ENCODE measurements around the gene EHBP1. TPM values are rescaled to one million over a fixed set of nuclear protein-coding genes. Genes with fewer than 3 reads are reported as not detected.

Gene EHBP1
- total and polyA plus RNA-seq, 2 donors (not counting 3 experiments of a cell fraction or from before 2014, with no cell fraction given): 8.4 to 34.8 TPM

GRCh38 chr2:62785216-62785615 is 79.7 kb downstream of the EHBP1 start:
- Histone ChIP-seq H3K4me2 (ENCODE audit: insufficient read depth, low read length) (no peak overlapping the region), H3K27me3 (ENCODE audit: control insufficient read depth in 2 of 2, insufficient read depth in 2 of 2, low read length in 2 of 2) (no peaks in the 10 kb centered on the region), H3K36me3 (ENCODE audit: control insufficient read depth in 2 of 2, extremely low read depth in 1 of 2, insufficient read depth in 2 of 2, low read length in 2 of 2) (no peaks in the 10 kb centered on the region), H3K4me3 (replicated peaks in 1 of 3; ENCODE audit: insufficient read depth in 1 of 3, low read depth in 1 of 3, low read length in 3 of 3) (no peak overlapping the region), H3K79me2 (ENCODE audit: control insufficient read depth, insufficient read depth, low read length) (no peaks in the 10 kb centered on the region), H3K9me3 (replicated peaks; ENCODE audit: control insufficient read depth, insufficient read depth, low read length) (no peaks in the 10 kb centered on the region), H3K4me1 (ENCODE audit: control insufficient read depth, extremely low read depth, insufficient read depth, low read length) (peaks cover 4% of the 10 kb centered on the region), H3K9me1 (replicated peaks; ENCODE audit: control insufficient read depth, extremely low read depth, insufficient read depth, low read length) (no peaks in the 10 kb centered on the region), H2AFZ (ENCODE audit: low read depth, low read length) (no peak overlapping the region), H3K27ac (ENCODE audit: insufficient read depth, low read depth, low read length) (no peak overlapping the region), H3K9ac (replicated peaks; ENCODE audit: extremely low read depth, insufficient read depth, low read length) (no peak overlapping the region), H4K20me1 (replicated peaks; ENCODE audit: control insufficient read depth, extremely low read depth, insufficient read depth, low read length) (no peaks in the 10 kb centered on the region)
- no TSS peak for BruUV-seq (replicated peaks)
- POLR2A ChIA-PET: no interaction called here
- CTCF ChIA-PET: interaction anchor here (1.2 to 1.7 kb wide), 2 partner anchors 11 to 640 kb away, joined by 3 to 9 read pairs; no protein-coding TSS in a partner anchor
- peak; percentile 9 for DNase-seq (ENCODE audit: low read depth, low spot score)
- intact Hi-C loops (cut with micrococcal nuclease): loop anchor here (5.0 kb wide), 2 partner anchors 757 to 802 kb away; partner anchors contain the start of genes MDH1 and WDPCP
- dilution Hi-C loops (cut with MboI; ENCODE audit: extremely low pct_ligation_motif_present, low sequenced_read_pairs): no loop called here
- no peak for TF ChIP-seq MAX (IDR thresholded peaks at IDR 0.05; ENCODE audit: insufficient read depth, insufficient read length)
- TF ChIP-seq MYC (IDR thresholded peaks at IDR 0.05; ENCODE audit: low read depth, low read length): no peak
- TF ChIP-seq EZH2 (IDR thresholded peaks at IDR 0.05; ENCODE audit: borderline replicate concordance, low read depth, low read length, severe bottlenecking): no peak
- TF ChIP-seq GATA2 (IDR thresholded peaks at IDR 0.05; ENCODE audit: insufficient read depth, insufficient read length, low read depth, low read length): no peak
- TF ChIP-seq JUN (IDR thresholded peaks at IDR 0.05; ENCODE audit: borderline replicate concordance, insufficient read depth, insufficient read length, low read depth): no peak
- peak; percentile 47 for FAIRE-seq

GRCh38 chr2:62785810-62786597 is 80.5 kb downstream of the EHBP1 start:
- no TSS peak for BruUV-seq (replicated peaks)
- Histone ChIP-seq H3K79me2 (ENCODE audit: control insufficient read depth, insufficient read depth, low read length) (no peaks in the 10 kb centered on the region), H3K27ac (ENCODE audit: insufficient read depth, low read depth, low read length) (no peak overlapping the region), H3K9me3 (replicated peaks; ENCODE audit: control insufficient read depth, insufficient read depth, low read length) (no peaks in the 10 kb centered on the region), H3K9me1 (replicated peaks; ENCODE audit: control insufficient read depth, extremely low read depth, insufficient read depth, low read length) (no peaks in the 10 kb centered on the region), H3K4me3 (replicated peaks in 1 of 3; ENCODE audit: insufficient read depth in 1 of 3, low read depth in 1 of 3, low read length in 3 of 3) (no peak overlapping the region), H4K20me1 (replicated peaks; ENCODE audit: control insufficient read depth, extremely low read depth, insufficient read depth, low read length) (no peaks in the 10 kb centered on the region), H3K36me3 (ENCODE audit: control insufficient read depth in 2 of 2, extremely low read depth in 1 of 2, insufficient read depth in 2 of 2, low read length in 2 of 2) (no peaks in the 10 kb centered on the region), H2AFZ (ENCODE audit: low read depth, low read length) (no peak overlapping the region), H3K9ac (replicated peaks; ENCODE audit: extremely low read depth, insufficient read depth, low read length) (no peak overlapping the region), H3K27me3 (ENCODE audit: control insufficient read depth in 2 of 2, insufficient read depth in 2 of 2, low read length in 2 of 2) (no peaks in the 10 kb centered on the region), H3K4me1 (ENCODE audit: control insufficient read depth, extremely low read depth, insufficient read depth, low read length) (peaks cover 4% of the 10 kb centered on the region), H3K4me2 (ENCODE audit: insufficient read depth, low read length) (no peak overlapping the region)
- ChIA-PET POLR2A (no interaction called here), CTCF (interaction anchor here (1.1 to 3.9 kb wide), 7 partner anchors 11 to 757 kb away, joined by 4 to 42 read pairs (median 7); no protein-coding TSS in a partner anchor)
- dilution Hi-C loops (cut with MboI; ENCODE audit: extremely low pct_ligation_motif_present, low sequenced_read_pairs): no loop called here
- intact Hi-C loops (cut with micrococcal nuclease): loop anchor here (5.0 kb wide), 2 partner anchors 756 to 801 kb away; partner anchors contain the start of genes MDH1 and WDPCP
- no peak for DNase-seq (ENCODE audit: low read depth, low spot score)
- TF ChIP-seq POLR2AphosphoS5 (IDR thresholded peaks at IDR 0.05; ENCODE audit: insufficient read depth, low read depth, low read length) (no peak), FOS (IDR thresholded peaks at IDR 0.05; ENCODE audit: borderline replicate concordance, insufficient read depth, low read length) (no peak), POLR2A (IDR thresholded peaks at IDR 0.05; ENCODE audit: low read depth, low read length) (no peak), GATA2 (IDR thresholded peaks at IDR 0.05; ENCODE audit: insufficient read depth, insufficient read length, low read depth, low read length) (no peak), MAX (IDR thresholded peaks at IDR 0.05; ENCODE audit: insufficient read depth, insufficient read length) (no peak)
- FAIRE-seq: no peak
